Measurements from ENCODE around the gene AUTS2.

Gene AUTS2

GRCh38 chr7:70457482-70457881 is 859.2 kb downstream of the AUTS2 start:
- no peak for DNase-seq (ENCODE audit: low read depth, low spot score)

DNA sequence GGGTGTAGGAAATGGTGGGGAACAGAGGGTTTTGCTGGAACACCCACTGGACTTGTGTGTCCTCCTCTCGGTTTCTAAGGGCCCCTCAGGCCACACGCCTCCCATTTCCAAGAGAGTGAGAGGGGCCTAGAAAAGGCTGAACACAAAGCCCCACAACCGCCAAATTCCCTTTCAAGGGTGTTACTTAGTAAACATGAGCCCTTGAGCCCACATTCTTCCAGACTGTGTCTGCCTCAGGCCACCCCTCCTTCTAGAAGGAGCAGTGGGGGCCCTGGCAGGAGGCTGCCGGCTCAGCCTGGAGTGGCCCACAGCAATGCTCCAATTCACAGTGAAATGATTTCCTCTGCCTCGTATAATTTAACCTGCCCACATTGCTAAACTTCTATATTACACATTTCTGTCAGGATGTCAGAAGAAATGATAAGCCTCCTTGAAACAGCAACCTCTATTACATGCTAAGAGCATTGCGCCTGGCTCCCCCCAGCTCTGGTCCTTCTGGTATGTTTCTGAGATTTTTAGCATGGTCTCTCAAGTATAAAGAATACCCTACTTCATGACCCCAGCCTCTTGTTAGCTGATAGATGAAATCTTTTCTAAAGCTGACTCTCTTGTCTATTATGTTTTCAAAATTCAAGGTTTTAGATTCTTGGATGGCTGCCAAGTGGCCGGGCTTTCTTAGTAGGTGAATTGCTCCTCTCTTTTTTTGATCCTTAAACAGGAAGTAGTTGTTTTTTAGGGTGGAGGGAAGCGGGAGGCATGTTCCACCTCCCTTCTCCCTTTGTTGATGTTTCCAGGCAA is 859.8 kb downstream of the AUTS2 start:
- DNase-seq (ENCODE audit: low read depth, low spot score) = no peak

DNA sequence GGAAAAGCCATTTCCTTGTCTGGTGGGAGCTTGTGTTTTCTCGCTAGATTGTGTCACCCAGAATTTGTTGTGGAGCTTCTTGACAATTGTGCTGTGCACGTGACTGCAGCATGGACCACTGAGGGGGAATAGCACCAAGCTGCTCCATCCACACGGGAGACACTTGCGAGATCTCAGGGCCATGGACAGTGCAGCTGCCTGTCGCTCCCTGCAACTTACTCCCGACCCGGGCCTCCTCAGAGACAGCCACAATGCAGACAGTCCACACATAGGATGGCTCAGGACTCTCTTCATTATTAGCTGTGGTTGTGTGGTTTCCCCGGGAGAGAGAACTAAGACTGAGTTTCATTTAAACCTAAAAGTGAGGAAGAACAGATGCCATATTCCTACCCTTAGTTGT is 860.5 kb downstream of the AUTS2 start:
- no peak for DNase-seq (ENCODE audit: low read depth, low spot score)

GRCh38 chr7:70459546-70459945 is 861.3 kb downstream of the AUTS2 start:
- DNase-seq (ENCODE audit: low read depth, low spot score) = no peak

- no peak for DNase-seq (ENCODE audit: low read depth, low spot score)
Measured at GRCh38 chr7:70460071-70460470, 861.8 kb downstream of the AUTS2 start.

DNA sequence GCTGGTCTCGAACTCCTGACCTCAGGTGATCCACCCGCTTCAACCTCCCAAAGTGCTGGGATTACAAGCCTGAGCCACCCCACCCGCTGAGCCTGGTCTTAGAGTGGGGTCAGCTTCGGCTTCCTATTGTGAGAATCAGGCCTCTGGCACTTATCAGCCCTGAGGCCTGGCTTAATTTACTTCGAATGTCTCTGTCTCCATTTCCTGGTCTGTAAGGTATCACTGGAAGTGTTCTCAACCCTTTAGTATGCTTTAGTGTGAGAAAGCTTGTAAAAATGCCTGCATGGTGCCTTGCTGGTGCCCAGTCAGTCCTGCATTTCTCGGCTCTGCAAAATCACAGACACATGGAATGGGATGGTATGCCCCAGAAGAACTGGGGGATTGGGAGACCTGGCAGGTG is 862.3 kb downstream of the AUTS2 start:
- no peak for DNase-seq (ENCODE audit: low read depth, low spot score)

DNA sequence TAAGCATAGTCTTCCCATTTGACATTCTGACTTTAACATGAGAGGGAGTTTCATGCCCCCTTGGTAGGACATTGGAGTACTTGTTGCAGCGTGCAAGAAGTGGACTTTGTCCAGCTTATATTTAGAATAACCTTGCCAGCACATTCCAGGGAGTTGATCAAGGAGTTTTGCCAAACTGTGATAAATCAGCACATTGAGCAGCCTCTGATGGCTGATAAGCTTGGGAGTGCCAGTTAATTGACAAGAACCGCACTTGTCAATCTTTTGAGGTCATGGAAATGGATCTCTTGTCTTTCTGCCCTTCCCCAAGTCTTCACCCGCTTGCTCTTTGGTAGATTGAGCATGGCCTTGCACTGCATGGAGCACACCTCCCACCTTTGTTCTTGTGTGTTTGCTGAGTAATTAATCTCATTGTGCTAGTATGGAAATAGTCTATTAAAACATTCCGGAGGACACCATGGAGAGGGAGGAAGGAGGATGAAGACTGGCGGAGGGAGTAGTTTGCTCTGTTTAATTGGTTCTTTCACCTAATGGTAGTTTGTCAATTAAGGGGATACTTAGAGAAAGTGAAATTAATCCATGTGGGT is 865.2 kb downstream of the AUTS2 start:
- DNase-seq (ENCODE audit: low read depth, low spot score) = no peak

GRCh38 chr7:70466725-70467364 is 868.6 kb downstream of the AUTS2 start:
- DNase-seq (ENCODE audit: low read depth, low spot score) = no peak

- DNase-seq (ENCODE audit: low read depth, low spot score) = no peak
Measured at GRCh38 chr7:70470746-70471145, 872.5 kb downstream of the AUTS2 start.

- no peak for DNase-seq (ENCODE audit: low read depth, low spot score)
Measured at GRCh38 chr7:70472601-70473237, 874.4 kb downstream of the AUTS2 start.

- DNase-seq (ENCODE audit: low read depth, low spot score) = no peak
Measured at GRCh38 chr7:70474639-70475234, 876.5 kb downstream of the AUTS2 start.

GRCh38 chr7:70477036-70478010 is 879.0 kb downstream of the AUTS2 start:
- no peak for DNase-seq (ENCODE audit: low read depth, low spot score)

GRCh38 chr7:70479153-70480021 is 881.1 kb downstream of the AUTS2 start:
- DNase-seq (ENCODE audit: low read depth, low spot score) = no peak

- DNase-seq (ENCODE audit: low read depth, low spot score) = no peak
Measured at GRCh38 chr7:70480927-70481569, 882.8 kb downstream of the AUTS2 start.

GRCh38 chr7:70481570-70482123 is 883.4 kb downstream of the AUTS2 start:
- DNase-seq (ENCODE audit: low read depth, low spot score) = no peak

GRCh38 chr7:70484255-70484654 is 886.0 kb downstream of the AUTS2 start:
- DNase-seq (ENCODE audit: low read depth, low spot score) = no peak

DNA sequence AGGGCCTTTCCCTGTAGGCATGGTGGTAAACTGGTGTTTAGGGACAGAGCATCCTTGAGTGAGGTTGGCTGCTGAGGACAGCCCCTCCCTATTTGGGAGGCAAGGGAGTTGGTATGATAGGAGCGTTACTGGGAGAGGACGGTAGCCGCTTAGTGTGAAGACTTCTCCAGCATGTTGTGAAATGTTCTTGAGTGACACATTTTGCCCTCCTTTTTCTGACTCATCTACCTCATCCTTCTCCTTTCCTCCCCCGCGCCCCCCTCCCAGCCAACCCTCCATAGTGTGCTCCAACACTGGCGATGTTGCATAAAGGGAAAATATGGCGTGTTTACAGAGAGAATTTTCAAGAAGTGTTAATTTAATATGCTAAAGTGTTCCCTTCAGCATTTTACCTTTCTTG is 888.7 kb downstream of the AUTS2 start:
- no peak for DNase-seq (ENCODE audit: low read depth, low spot score)

DNA sequence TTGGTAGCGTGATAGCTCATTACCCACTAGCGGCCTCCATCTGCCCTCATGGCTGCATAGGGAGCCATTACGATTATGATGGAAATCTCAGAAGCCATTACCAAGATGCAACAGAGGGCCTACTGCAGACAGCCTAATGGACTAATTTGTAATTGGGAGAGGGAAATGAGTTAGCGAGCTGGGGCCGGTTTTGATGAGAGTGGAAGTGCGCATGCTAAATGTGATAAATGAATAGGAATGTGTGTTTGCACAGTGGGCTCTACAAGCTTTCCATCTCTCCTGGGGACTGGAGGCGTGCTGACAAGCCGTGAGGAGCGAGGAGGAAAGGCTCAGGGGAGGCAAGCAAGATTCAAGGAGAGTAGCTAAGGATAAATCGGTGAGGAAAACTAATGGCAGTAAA is 889.2 kb downstream of the AUTS2 start:
- no peak for DNase-seq (ENCODE audit: low read depth, low spot score)

DNA sequence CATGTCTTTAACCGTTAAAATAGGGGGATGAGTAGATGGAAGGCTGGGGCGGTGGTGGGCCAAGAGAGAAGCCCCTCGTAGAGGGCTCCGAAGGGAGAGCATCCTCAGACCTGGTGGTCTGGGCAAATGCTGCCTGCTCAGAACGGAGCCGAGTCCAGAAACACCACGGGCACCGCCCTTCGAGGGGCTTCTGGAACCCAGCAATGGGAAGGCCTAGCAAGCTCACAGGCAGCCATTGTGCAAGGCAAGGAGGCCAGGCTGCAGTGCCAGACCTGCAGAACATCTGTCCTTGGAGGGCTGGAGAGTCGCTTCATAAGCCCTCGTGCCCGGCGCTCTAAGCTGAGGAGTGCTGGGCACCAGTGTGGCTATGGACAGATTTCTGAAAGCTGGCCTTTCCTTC is 889.6 kb downstream of the AUTS2 start:
- DNase-seq (ENCODE audit: low read depth, low spot score) = no peak
